Transverse colon (tissue), 4 donors: ENCODE data around the gene PTH1R.

Experiments used
- CTCF ChIP-seq, 5 experiments: fragments of 200-600 bp in 3 of 5; fragments of 450-650 bp in 2 of 5; sonication (generic) in 3 of 5; IDR thresholded peaks; 1 replicate in 2 of 5; 2 replicates in 3 of 5; pipeline ENCODE4 v1.5.1; 2016 to 2017; ENCODE audit warnings: antibody characterized with exemption in 5 of 5, inconsistent platforms in 3 of 5, mild to moderate bottlenecking in 2 of 5, moderate library complexity in 1 of 5
- EP300 ChIP-seq: sonication (generic); formaldehyde crosslinking; IDR thresholded peaks from one replicate; pipeline ENCODE4 v1.6.1; 2017; ENCODE audit warnings: antibody characterized with exemption, low read depth
- POLR2A ChIP-seq: fragments of 450-650 bp; IDR thresholded peaks from one replicate; pipeline ENCODE4 v1.6.1; 2016; ENCODE audit warnings: antibody characterized with exemption, mild to moderate bottlenecking, moderate library complexity
- POLR2AphosphoS5 ChIP-seq, 3 donors: sonication (generic); formaldehyde crosslinking; IDR thresholded peaks; one replicate each; pipeline ENCODE4 v1.6.1; 2016; ENCODE audit warnings: antibody characterized with exemption in 3 of 3

DNA sequence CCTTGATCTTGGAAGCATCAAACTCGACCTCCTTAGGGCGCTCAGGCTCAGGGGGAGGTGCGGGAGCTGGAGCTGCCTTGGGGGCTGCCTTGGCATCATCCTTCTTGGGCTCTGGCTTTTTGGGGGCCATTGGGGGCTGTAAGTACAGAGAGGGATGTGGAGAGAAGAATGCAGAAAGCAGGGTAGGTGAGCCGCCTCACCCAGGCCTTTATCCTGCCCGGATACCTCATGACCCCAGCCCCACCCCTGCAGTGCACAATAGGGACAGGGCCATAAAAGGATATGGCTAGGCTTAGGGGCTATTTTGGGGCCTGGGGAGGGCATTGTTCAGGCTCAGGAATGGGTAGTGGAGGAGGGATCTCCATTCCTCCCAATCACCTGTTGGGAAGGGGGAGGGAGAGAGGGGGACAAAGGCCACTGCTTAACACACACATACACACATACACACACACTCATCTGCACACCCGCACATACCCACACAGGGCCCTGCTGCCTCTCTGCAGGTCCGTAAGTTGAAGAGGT lies 14.2 kb upstream of the PTH1R start, which contains the start of gene MYL3:
- TF ChIP-seq CTCF (IDR thresholded peaks at IDR 0.05) (no peak), EP300 (no peak), POLR2AphosphoS5 (IDR thresholded peaks at IDR 0.05) (no peak), POLR2A (no peak)
